Mesenchymal stem cell (in vitro differentiated cells and primary cell): ENCODE measurements around the gene RANBP9.
A peak's percentile ranks its signal among the peaks of the same experiment; 100 is the strongest.

Experiments used
- DNase-seq: peaks from one replicate; pipeline ENCODE4 v3.0.0-alpha.2; 2013
- H2AFZ ChIP-seq: one replicate; pipeline ENCODE4 v1.6.1; 2013; ENCODE audit warnings: low read depth, mild to moderate bottlenecking, control low read depth, inconsistent platforms, low read length, moderate library complexity
- H2AK5ac ChIP-seq: 2 replicates; pipeline ENCODE4 v1.6.1; 2013; ENCODE audit warnings: low read length, moderate library complexity, mild to moderate bottlenecking, inconsistent platforms; ENCODE audit not compliant: severe bottlenecking
- H2BK120ac ChIP-seq: one replicate; pipeline ENCODE4 v1.6.1; 2013; ENCODE audit warnings: low read depth, mild to moderate bottlenecking, inconsistent platforms, low read length, moderate library complexity
- H2BK12ac ChIP-seq, 2 experiments: one replicate each; pipeline ENCODE4 v1.6.1; 2013; ENCODE audit warnings: inconsistent platforms in 2 of 2, low read length in 2 of 2, mild to moderate bottlenecking in 2 of 2, moderate library complexity in 2 of 2, control low read depth in 1 of 2
- H2BK15ac ChIP-seq: one replicate; pipeline ENCODE4 v1.6.1; 2013; ENCODE audit warnings: mild to moderate bottlenecking, low read depth, inconsistent platforms; ENCODE audit not compliant: poor library complexity, severe bottlenecking
- H2BK5ac ChIP-seq: 2 replicates; pipeline ENCODE4 v1.6.1; 2013; ENCODE audit warnings: low read depth, mild to moderate bottlenecking, low read length, control low read depth, inconsistent platforms; ENCODE audit not compliant: poor library complexity, severe bottlenecking
- H3K14ac ChIP-seq, 2 experiments: one replicate each; pipeline ENCODE4 v1.6.1; 2013; ENCODE audit warnings: inconsistent platforms in 2 of 2, low read length in 2 of 2, control low read depth in 1 of 2, mild to moderate bottlenecking in 1 of 2, moderate library complexity in 1 of 2
- H3K18ac ChIP-seq, 2 experiments: one replicate each; pipeline ENCODE4 v1.6.1; 2013; ENCODE audit warnings: inconsistent platforms in 2 of 2, low read length in 2 of 2, control low read depth in 1 of 2, low read depth in 1 of 2, mild to moderate bottlenecking in 1 of 2
- H3K23ac ChIP-seq, 2 experiments: one replicate each; pipeline ENCODE4 v1.6.1; 2013; ENCODE audit warnings: inconsistent platforms in 2 of 2, low read length in 2 of 2, mild to moderate bottlenecking in 2 of 2, moderate library complexity in 2 of 2, control low read depth in 1 of 2
- H3K27ac ChIP-seq: 2 replicates; pipeline ENCODE4 v1.5.1; 2013; ENCODE audit warnings: mild to moderate bottlenecking, moderate library complexity, low read length, control low read depth, inconsistent platforms; ENCODE audit not compliant: poor library complexity, severe bottlenecking
- H3K27me3 ChIP-seq, 2 experiments: 2 replicates each; pipeline versions ENCODE4 v1.6.1 to v1.7.0; 2013; ENCODE audit warnings: low read length in 2 of 2, mild to moderate bottlenecking in 2 of 2, moderate library complexity in 2 of 2, control low read depth in 1 of 2, inconsistent platforms in 1 of 2; ENCODE audit not compliant: control insufficient read depth in 1 of 2, insufficient read depth in 1 of 2
- H3K36me3 ChIP-seq, 2 experiments: 2 replicates each; pipeline versions ENCODE4 v1.6.1 to v1.7.0; 2013; ENCODE audit warnings: low read length in 2 of 2, control low read depth in 1 of 2, inconsistent platforms in 1 of 2, low read depth in 1 of 2, mild to moderate bottlenecking in 1 of 2; ENCODE audit not compliant: insufficient read depth in 2 of 2, control insufficient read depth in 1 of 2
- H3K4ac ChIP-seq, 2 experiments: one replicate each; pipeline ENCODE4 v1.6.1; 2013; ENCODE audit warnings: inconsistent platforms in 2 of 2, low read length in 2 of 2, mild to moderate bottlenecking in 2 of 2, moderate library complexity in 2 of 2, control low read depth in 1 of 2, low read depth in 1 of 2
- H3K4me1 ChIP-seq: 2 replicates; pipeline ENCODE4 v1.6.1; 2013; ENCODE audit warnings: low read depth, low read length, control low read depth; ENCODE audit not compliant: control insufficient read depth, insufficient read depth
- H3K4me2 ChIP-seq: 2 replicates; pipeline ENCODE4 v1.6.1; 2013; ENCODE audit warnings: low read length, mild to moderate bottlenecking, inconsistent platforms; ENCODE audit not compliant: poor library complexity, severe bottlenecking
- H3K4me3 ChIP-seq, 2 experiments: 2 replicates each; pipeline versions ENCODE4 v1.5.1 to v1.7.0; 2013; ENCODE audit warnings: low read length in 2 of 2, mild to moderate bottlenecking in 2 of 2, control low read depth in 1 of 2, low read depth in 1 of 2; ENCODE audit not compliant: insufficient read depth in 1 of 2
- H3K79me1 ChIP-seq: replicated peaks from 2 replicates; pipeline ENCODE4 v1.6.1; 2013; ENCODE audit warnings: mild to moderate bottlenecking, control low read depth, low read length, inconsistent platforms; ENCODE audit not compliant: poor library complexity, severe bottlenecking
- H3K9ac ChIP-seq: 2 replicates; pipeline ENCODE4 v1.7.0; 2013; ENCODE audit warnings: mild to moderate bottlenecking, low read length, moderate library complexity
- H3K9me3 ChIP-seq: 2 replicates; pipeline ENCODE4 v1.7.0; 2013; ENCODE audit warnings: mild to moderate bottlenecking, low read length; ENCODE audit not compliant: control insufficient read depth
- H4K8ac ChIP-seq: one replicate; pipeline ENCODE4 v1.6.1; 2013; ENCODE audit warnings: inconsistent platforms, mild to moderate bottlenecking, low read length, moderate library complexity
- H4K91ac ChIP-seq: one replicate; pipeline ENCODE4 v1.6.1; 2013; ENCODE audit warnings: mild to moderate bottlenecking, low read length, inconsistent platforms
- WGBS: methylation state at CpG from one replicate; pipeline ENCODE4 v1.1.7; 2013; ENCODE audit warnings: mixed read lengths; 5-methylcytosine and 5-hydroxymethylcytosine counted together

RANBP9 gene

DNA sequence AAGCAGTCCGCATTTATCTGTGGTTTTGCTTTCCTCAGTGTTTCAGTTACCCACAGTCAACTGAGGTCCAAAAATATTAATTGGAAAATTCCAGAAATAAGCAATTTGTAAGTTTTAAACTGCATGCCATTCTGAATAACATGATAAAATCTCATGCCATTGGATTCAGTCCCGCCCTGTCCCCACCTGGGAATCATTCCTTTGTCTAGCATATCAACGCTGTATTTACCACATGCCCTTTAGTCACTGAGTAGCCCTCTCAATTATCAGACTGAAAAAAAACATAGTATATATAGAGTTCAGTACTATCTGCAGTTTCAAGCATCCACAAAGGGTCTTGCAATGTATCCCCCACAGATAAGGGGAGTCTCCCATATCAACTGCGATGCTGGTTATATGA is 17.1 kb downstream of the RANBP9 start:
- WGBS, result 100% methylated on average over 2 of the region's 4 CpGs
- no peak overlapping the region for H3K23ac ChIP-seq
- no peak overlapping the region for H4K8ac ChIP-seq
- DNase-seq, result no peak
- no peak overlapping the region for H2AFZ ChIP-seq
- H3K9ac ChIP-seq, result peak overlapping the region; percentile 74
- no peak overlapping the region for H2BK12ac ChIP-seq
- H3K36me3 ChIP-seq, result peaks cover 5 to 21% of the 10 kb centered on the region in 2 experiments
- no peaks in the 10 kb centered on the region for H3K27me3 ChIP-seq
- H2BK5ac ChIP-seq, result no peak overlapping the region
- no peaks in the 10 kb centered on the region for H3K9me3 ChIP-seq
- no peak overlapping the region for H2BK15ac ChIP-seq
- no peak overlapping the region for H3K27ac ChIP-seq
- no peak overlapping the region for H2AK5ac ChIP-seq
- H3K4ac ChIP-seq, result no peak overlapping the region
- no peak overlapping the region for H2BK120ac ChIP-seq
- H3K4me1 ChIP-seq, result no peaks in the 10 kb centered on the region
- H3K79me1 ChIP-seq, result peaks cover 13% of the 10 kb centered on the region
- H4K91ac ChIP-seq, result no peak overlapping the region
- no peak overlapping the region for H3K4me2 ChIP-seq
- H3K14ac ChIP-seq, result no peak overlapping the region
- no peak overlapping the region for H3K4me3 ChIP-seq
- H3K18ac ChIP-seq, result no peak overlapping the region

DNA sequence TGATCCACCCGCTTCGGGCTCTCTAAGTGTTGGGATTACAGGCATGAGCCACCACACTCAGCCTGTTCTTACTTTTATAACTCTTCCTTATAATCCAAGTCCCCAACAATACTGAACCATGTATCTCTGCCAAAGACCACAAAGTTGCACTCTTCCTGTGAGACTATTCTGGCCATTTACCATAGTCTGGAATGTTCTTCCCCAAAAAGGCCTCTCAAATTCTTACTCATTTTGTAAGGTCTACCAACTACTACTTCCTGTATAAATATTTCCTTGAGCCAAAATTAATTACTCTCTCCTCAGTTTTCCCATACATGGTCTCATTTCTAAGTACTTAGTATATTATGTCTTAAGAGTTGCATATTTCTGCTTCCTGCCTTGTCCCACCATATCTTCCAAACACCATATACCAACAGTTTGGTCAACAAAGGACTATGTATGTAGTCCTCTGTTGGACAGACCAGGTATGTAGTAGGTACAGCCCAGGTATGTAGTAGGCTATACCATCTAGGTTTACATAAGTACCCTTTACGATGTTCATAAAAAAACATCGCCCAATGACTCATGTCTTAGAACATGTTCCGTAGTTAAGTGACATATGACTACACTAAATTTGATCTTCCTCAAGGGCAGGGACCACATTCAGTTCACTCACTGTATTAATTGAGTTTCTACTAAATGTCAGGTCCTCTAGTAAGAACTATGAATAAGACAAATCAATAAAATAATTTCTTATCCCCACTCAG is 22.0 kb downstream of the RANBP9 start:
- H3K4ac ChIP-seq, result no peak overlapping the region
- H2BK5ac ChIP-seq, result no peak overlapping the region
- no peak overlapping the region for H4K8ac ChIP-seq
- no peak overlapping the region for H3K27ac ChIP-seq
- H2AFZ ChIP-seq, result no peak overlapping the region
- H4K91ac ChIP-seq, result no peak overlapping the region
- H3K14ac ChIP-seq, result no peak overlapping the region
- no peak overlapping the region for H2BK120ac ChIP-seq
- no peak overlapping the region for H2AK5ac ChIP-seq
- no peaks in the 10 kb centered on the region for H3K4me1 ChIP-seq
- H3K4me3 ChIP-seq, result no peak overlapping the region
- H3K4me2 ChIP-seq, result no peak overlapping the region
- no peak for DNase-seq
- no peak overlapping the region for H3K9ac ChIP-seq
- no peaks in the 10 kb centered on the region for H3K27me3 ChIP-seq
- no peak overlapping the region for H3K23ac ChIP-seq
- no peaks in the 10 kb centered on the region for H3K9me3 ChIP-seq
- H3K79me1 ChIP-seq, result peaks cover 19% of the 10 kb centered on the region
- WGBS, result over 99% methylated on average over 5 of the region's 5 CpGs
- H2BK15ac ChIP-seq, result no peak overlapping the region
- no peak overlapping the region for H3K18ac ChIP-seq
- H2BK12ac ChIP-seq, result no peak overlapping the region
- peaks cover 5 to 40% of the 10 kb centered on the region in 2 experiments for H3K36me3 ChIP-seq

DNA sequence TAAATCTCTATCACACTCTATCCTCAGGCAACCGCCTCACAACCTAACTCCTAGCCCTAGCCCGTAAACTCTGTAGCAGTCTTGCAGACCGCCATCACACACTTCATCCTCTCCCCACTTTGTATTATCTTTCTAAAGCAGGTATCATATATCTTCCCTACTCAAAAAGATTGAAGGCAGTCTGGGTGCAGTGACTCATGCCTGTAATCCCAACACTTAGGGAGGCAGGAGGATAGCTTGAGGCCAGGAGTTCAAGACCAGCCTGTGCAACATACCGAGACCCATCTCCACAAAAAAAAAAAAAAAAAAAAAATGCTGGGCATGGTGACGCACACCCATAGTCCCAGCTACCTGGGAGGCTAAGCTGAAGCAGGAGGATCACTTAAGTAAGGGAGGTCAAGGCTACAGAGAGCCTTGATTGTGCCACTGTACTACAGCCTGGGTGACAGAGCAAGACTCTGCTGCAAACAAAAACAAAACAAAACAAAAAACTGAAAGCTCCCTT is 22.9 kb downstream of the RANBP9 start:
- H3K4ac ChIP-seq, result no peak overlapping the region
- H3K79me1 ChIP-seq, result peaks cover 17% of the 10 kb centered on the region
- peaks cover 5 to 45% of the 10 kb centered on the region in 2 experiments for H3K36me3 ChIP-seq
- H3K9me3 ChIP-seq, result no peaks in the 10 kb centered on the region
- no peak overlapping the region for H3K4me2 ChIP-seq
- no peak overlapping the region for H2BK120ac ChIP-seq
- no peaks in the 10 kb centered on the region for H3K27me3 ChIP-seq
- H3K9ac ChIP-seq, result no peak overlapping the region
- H3K23ac ChIP-seq, result no peak overlapping the region
- DNase-seq, result no peak
- no peak overlapping the region for H3K27ac ChIP-seq
- no peak overlapping the region for H3K14ac ChIP-seq
- H3K4me1 ChIP-seq, result no peaks in the 10 kb centered on the region
- no peak overlapping the region for H4K91ac ChIP-seq
- H2AK5ac ChIP-seq, result no peak overlapping the region
- 98% methylated on average over 5 of the region's 5 CpGs for WGBS
- H2BK5ac ChIP-seq, result no peak overlapping the region
- no peak overlapping the region for H4K8ac ChIP-seq
- H2BK12ac ChIP-seq, result no peak overlapping the region
- H2BK15ac ChIP-seq, result no peak overlapping the region
- no peak overlapping the region for H3K18ac ChIP-seq
- H3K4me3 ChIP-seq, result no peak overlapping the region
- no peak overlapping the region for H2AFZ ChIP-seq

DNA sequence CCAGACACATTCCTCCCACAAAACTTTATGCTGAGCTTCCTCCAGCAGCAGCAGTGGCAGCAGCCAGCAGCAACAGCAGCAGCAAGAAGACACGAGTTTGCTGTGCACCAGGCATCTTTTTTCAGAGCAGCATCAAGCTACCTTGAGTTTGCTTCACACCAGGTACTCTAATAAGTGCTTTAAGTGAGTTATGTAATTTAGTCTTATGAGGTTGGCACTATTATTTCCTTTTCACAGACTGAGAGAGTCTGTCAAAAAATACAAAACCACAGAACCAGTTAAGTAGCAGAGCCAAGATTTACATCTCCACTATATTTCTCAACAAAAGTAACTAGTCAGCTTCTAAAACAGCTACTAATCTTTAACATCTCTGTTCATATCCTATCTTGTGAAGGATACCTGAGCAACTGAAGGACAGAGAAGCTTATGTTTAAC is 23.7 kb downstream of the RANBP9 start:
- Histone ChIP-seq H3K4me2 (no peak overlapping the region), H2BK5ac (no peak overlapping the region), H2BK15ac (no peak overlapping the region), H3K9ac (no peak overlapping the region), H2AK5ac (no peak overlapping the region), H3K14ac (no peak overlapping the region), H3K4me3 (no peak overlapping the region), H3K9me3 (no peaks in the 10 kb centered on the region), H3K79me1 (peaks cover 12% of the 10 kb centered on the region), H4K91ac (no peak overlapping the region), H4K8ac (no peak overlapping the region), H3K4me1 (no peaks in the 10 kb centered on the region), H2AFZ (no peak overlapping the region), H3K27me3 (no peaks in the 10 kb centered on the region), H3K18ac (peak overlapping the region in 1 of 2 experiments; percentile 49), H3K4ac (no peak overlapping the region), H2BK12ac (no peak overlapping the region), H3K27ac (no peak overlapping the region), H2BK120ac (no peak overlapping the region), H3K23ac (no peak overlapping the region), H3K36me3 (peaks cover 3 to 38% of the 10 kb centered on the region in 2 experiments)
- WGBS, result 57% methylated on average over 1 of the region's 1 CpG
- no peak for DNase-seq
